ENCODE results near the gene HNF1B.

The HNF1B gene

DNA sequence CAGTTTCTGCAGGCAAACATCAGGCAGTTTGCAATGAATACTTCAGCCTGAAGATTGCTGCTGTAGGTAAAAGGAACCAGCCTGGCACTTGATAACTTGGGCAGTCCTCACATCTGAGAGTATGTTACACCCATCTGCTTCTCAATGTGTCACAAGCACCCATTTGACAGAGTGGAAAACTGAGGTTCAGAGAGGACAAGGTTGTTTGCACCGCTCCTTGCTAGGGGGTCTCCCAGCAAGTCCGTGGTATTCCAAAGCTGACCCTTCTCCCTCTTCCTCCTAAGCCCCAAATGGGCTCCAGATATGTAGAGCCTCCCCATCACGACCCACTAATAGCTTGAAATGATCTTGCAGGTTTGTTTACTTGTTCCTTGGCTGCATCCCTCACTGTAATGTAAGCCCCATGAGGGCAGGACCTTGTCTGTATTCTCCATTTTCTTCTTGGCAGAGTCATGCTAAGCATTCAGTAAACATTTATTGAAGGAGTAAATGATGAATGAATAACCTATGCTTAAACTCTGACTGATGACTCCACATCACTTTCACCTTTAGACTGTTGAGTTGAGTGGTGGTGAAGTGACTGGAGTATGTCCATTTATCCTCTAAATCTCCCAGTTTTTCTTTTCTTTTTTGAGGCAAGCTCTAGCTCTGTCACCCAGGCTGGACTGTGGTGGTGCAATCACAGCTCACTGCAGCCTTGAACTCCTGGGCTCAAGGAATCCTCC is 26.4 kb downstream of the HNF1B start:
- Histone ChIP-seq H3K4me1 (ENCODE audit: control insufficient read depth, low read length) (no peaks in the 10 kb centered on the region), H3K27ac (ENCODE audit: low read depth, low read length) (no peak overlapping the region), H3K27me3 (ENCODE audit: control insufficient read depth, low read length) (peaks cover 36% of the 10 kb centered on the region), H3K79me2 (ENCODE audit: control insufficient read depth, low read length) (no peaks in the 10 kb centered on the region), H4K20me1 (ENCODE audit: control insufficient read depth, insufficient read depth, low read depth, low read length) (no peaks in the 10 kb centered on the region), H3K36me3 (ENCODE audit: control insufficient read depth, low read length) (no peaks in the 10 kb centered on the region), H3K9me3 (ENCODE audit: control insufficient read depth, insufficient read depth, low read length) (no peaks in the 10 kb centered on the region), H3K9me2 (replicated peaks; ENCODE audit: control insufficient read depth, low read length) (no peaks in the 10 kb centered on the region), H3F3A (ENCODE audit: control insufficient read depth, insufficient read depth) (no peaks in the 10 kb centered on the region), H3K4me3 (ENCODE audit: low read length) (no peak overlapping the region), H3K4me2 (ENCODE audit: low read length) (no peak overlapping the region)
- TF ChIP-seq, protein P1, sequence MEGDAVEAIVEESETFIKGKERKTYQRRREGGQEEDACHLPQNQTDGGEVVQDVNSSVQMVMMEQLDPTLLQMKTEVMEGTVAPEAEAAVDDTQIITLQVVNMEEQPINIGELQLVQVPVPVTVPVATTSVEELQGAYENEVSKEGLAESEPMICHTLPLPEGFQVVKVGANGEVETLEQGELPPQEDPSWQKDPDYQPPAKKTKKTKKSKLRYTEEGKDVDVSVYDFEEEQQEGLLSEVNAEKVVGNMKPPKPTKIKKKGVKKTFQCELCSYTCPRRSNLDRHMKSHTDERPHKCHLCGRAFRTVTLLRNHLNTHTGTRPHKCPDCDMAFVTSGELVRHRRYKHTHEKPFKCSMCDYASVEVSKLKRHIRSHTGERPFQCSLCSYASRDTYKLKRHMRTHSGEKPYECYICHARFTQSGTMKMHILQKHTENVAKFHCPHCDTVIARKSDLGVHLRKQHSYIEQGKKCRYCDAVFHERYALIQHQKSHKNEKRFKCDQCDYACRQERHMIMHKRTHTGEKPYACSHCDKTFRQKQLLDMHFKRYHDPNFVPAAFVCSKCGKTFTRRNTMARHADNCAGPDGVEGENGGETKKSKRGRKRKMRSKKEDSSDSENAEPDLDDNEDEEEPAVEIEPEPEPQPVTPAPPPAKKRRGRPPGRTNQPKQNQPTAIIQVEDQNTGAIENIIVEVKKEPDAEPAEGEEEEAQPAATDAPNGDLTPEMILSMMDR (IDR thresholded peaks at IDR 0.05; ENCODE audit: low read depth, low read length, poor library complexity, severe bottlenecking) = no peak
- no peak for TF ChIP-seq EZH2phosphoT487 (IDR thresholded peaks at IDR 0.05; ENCODE audit: borderline replicate concordance, low read length)

DNA sequence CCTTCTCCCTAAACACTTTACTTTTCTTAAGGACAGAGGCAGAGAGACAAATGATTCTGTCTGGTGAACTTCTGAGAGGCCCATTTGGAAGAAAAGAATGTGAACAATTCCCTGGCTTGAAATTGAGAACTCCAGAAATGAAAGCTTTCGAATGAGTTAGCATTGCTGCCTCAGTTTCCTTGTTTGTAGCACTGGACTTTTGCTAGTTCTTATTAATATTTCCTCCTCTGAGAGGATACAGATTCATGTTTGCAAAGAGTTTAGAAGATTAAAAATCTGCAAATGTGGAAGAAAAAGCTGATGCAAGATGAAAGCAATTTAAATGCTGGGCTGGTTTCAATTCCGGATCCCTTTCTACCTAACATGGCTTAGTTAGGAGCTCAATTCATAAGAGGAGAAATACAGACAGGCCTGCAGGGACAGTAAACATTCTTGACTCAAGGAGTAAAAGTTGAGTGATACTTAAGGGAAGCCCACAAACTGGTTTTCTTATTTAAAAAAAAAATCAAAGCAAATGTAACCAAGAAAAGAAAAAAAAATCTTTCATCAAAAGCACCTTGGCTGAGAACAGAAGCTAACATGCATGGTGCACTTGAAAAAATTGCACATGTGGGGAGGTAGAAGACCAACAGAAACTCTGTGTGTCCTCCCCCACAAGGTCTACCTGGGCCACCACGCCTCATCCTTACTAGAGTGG is 27.1 kb downstream of the HNF1B start:
- Histone ChIP-seq H3K27me3 (ENCODE audit: control insufficient read depth, low read length) (peaks cover 37% of the 10 kb centered on the region), H3K79me2 (ENCODE audit: control insufficient read depth, low read length) (no peaks in the 10 kb centered on the region), H3K4me1 (ENCODE audit: control insufficient read depth, low read length) (no peaks in the 10 kb centered on the region), H3K9me3 (ENCODE audit: control insufficient read depth, insufficient read depth, low read length) (no peaks in the 10 kb centered on the region), H3K27ac (ENCODE audit: low read depth, low read length) (no peak overlapping the region), H3K4me2 (ENCODE audit: low read length) (no peak overlapping the region), H3K9me2 (replicated peaks; ENCODE audit: control insufficient read depth, low read length) (no peaks in the 10 kb centered on the region), H3F3A (ENCODE audit: control insufficient read depth, insufficient read depth) (no peaks in the 10 kb centered on the region), H3K36me3 (ENCODE audit: control insufficient read depth, low read length) (no peaks in the 10 kb centered on the region), H3K4me3 (ENCODE audit: low read length) (no peak overlapping the region), H4K20me1 (ENCODE audit: control insufficient read depth, insufficient read depth, low read depth, low read length) (no peaks in the 10 kb centered on the region)
- no peak for TF ChIP-seq EZH2phosphoT487 (IDR thresholded peaks at IDR 0.05; ENCODE audit: borderline replicate concordance, low read length)
- TF ChIP-seq, protein P1 (IDR thresholded peaks at IDR 0.05; ENCODE audit: low read depth, low read length, poor library complexity, severe bottlenecking) = no peak

DNA sequence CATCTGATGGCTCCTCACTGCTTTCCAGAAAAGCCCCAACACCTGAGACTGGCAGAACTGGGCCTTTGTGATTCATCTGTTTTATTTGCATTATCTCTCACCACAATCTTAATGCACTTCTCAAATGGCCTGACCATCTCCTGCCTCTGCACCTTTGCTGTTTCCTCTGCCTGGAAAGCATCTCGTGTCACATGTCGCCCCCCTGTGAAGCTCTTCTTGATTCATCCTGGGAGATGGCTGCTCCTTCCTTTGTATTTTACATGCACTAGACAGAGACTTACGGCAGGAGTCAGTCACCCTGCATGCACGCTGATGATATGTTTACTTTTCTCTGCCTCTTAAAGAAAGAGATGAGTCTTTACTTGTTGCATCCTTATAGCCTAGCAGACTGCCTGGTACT is 30.0 kb downstream of the HNF1B start:
- no peak overlapping the region for H3K4me2 ChIP-seq (ENCODE audit: low read length)
- H3K27me3 ChIP-seq (ENCODE audit: control insufficient read depth, low read length) = peaks cover 46% of the 10 kb centered on the region
- H3K79me2 ChIP-seq (ENCODE audit: control insufficient read depth, low read length) = no peaks in the 10 kb centered on the region
- H3K36me3 ChIP-seq (ENCODE audit: control insufficient read depth, low read length) = no peaks in the 10 kb centered on the region
- H3K27ac ChIP-seq (ENCODE audit: low read depth, low read length) = no peak overlapping the region
- no peaks in the 10 kb centered on the region for H3F3A ChIP-seq (ENCODE audit: control insufficient read depth, insufficient read depth)
- H3K9me2 ChIP-seq (replicated peaks; ENCODE audit: control insufficient read depth, low read length) = no peaks in the 10 kb centered on the region
- no peaks in the 10 kb centered on the region for H3K4me1 ChIP-seq (ENCODE audit: control insufficient read depth, low read length)
- TF ChIP-seq, protein P1 (IDR thresholded peaks at IDR 0.05; ENCODE audit: low read depth, low read length, poor library complexity, severe bottlenecking) = no peak
- TF ChIP-seq EZH2phosphoT487 (IDR thresholded peaks at IDR 0.05; ENCODE audit: borderline replicate concordance, low read length) = no peak
- H3K9me3 ChIP-seq (ENCODE audit: control insufficient read depth, insufficient read depth, low read length) = no peaks in the 10 kb centered on the region; the same call in 1 of the 2 replicates
- H3K4me3 ChIP-seq (ENCODE audit: low read length) = no peak overlapping the region
- H4K20me1 ChIP-seq (ENCODE audit: control insufficient read depth, insufficient read depth, low read depth, low read length) = no peaks in the 10 kb centered on the region

Measured in DOHH2 (cell line).